Measurements from ENCODE around the gene KCNJ16.
A peak's percentile ranks its signal among the peaks of the same experiment; 100 is the strongest.

The KCNJ16 gene

GRCh38 chr17:70169709-70170597 lies 94.9 kb downstream of the KCNJ16 start:
- no peak for DNase-seq (ENCODE audit: low read depth)

GRCh38 chr17:70171159-70171558 lies 96.1 kb downstream of the KCNJ16 start:
- DNase-seq (ENCODE audit: low read depth): no peak

GRCh38 chr17:70172449-70172848 lies 97.4 kb downstream of the KCNJ16 start:
- DNase-seq (ENCODE audit: low read depth): no peak

GRCh38 chr17:70172923-70173322 lies 97.9 kb downstream of the KCNJ16 start:
- no peak for DNase-seq (ENCODE audit: low read depth)

- DNase-seq (ENCODE audit: low read depth): no peak
These were observed 98.7 kb downstream of the KCNJ16 start for GRCh38 chr17:70173681-70174080.

GRCh38 chr17:70181376-70181775 lies 106.4 kb downstream of the KCNJ16 start:
- DNase-seq (ENCODE audit: low read depth): no peak

GRCh38 chr17:70181866-70182265 lies 106.8 kb downstream of the KCNJ16 start:
- DNase-seq (ENCODE audit: low read depth): no peak

- DNase-seq (ENCODE audit: low read depth): no peak
These were observed 108.5 kb downstream of the KCNJ16 start for GRCh38 chr17:70183508-70183907.

GRCh38 chr17:70184207-70184606 lies 109.2 kb downstream of the KCNJ16 start:
- no peak for DNase-seq (ENCODE audit: low read depth)

GRCh38 chr17:70184770-70185169 lies 109.7 kb downstream of the KCNJ16 start:
- peak; percentile 41 for DNase-seq (ENCODE audit: low read depth)

Measured in fibroblast of the conjunctiva (primary cell).